ENCODE results near the gene PHB1.

Gene PHB1

GRCh38 chr17:49375544-49375943 is 39.1 kb downstream of the PHB1 start:
- CTCF ChIA-PET, result interaction anchor here (0.6 to 1.3 kb wide), 3 partner anchors 15 to 85 kb away, joined by 3 to 4 read pairs (median 3); no protein-coding TSS in a partner anchor
- POLR2A ChIA-PET, result interaction anchor here (0.7 to 0.9 kb wide), 2 partner anchors 13 to 31 kb away, joined by 4 to 5 read pairs; no protein-coding TSS in a partner anchor
- no peaks in the 10 kb centered on the region; a peak in 1 of 3 replicates for H3K36me3 ChIP-seq (ENCODE audit: control insufficient read depth in 2 of 2, insufficient read depth in 1 of 2, low read length in 2 of 2)
- no peak overlapping the region for H3K27ac ChIP-seq (ENCODE audit: extremely low read depth, low read depth, low read length)
- TF ChIP-seq ZBTB20 (tag by site-specific recombination; IDR thresholded peaks at IDR 0.05) (no peak), ZNF121 (tag by site-specific recombination; IDR thresholded peaks at IDR 0.05) (peak; percentile 56; the same call in 1 of the 2 replicates)
- peaks cover 3% of the 10 kb centered on the region; the same call in 1 of the 2 replicates for H3K4me1 ChIP-seq (ENCODE audit: control insufficient read depth, insufficient read depth, low read length)
- no peak overlapping the region for H3K4me3 ChIP-seq (ENCODE audit: low read depth, low read length)
- H3K9me3 ChIP-seq (ENCODE audit: control insufficient read depth, insufficient read depth, low read depth, low read length), result no peaks in the 10 kb centered on the region; the same call in 1 of the 2 replicates

- CTCF ChIA-PET, result interaction anchor here (0.7 kb wide), 1 partner anchor 151 kb away, joined by 3 read pairs; no protein-coding TSS in a partner anchor
- H3K36me3 ChIP-seq (ENCODE audit: control insufficient read depth in 2 of 2, insufficient read depth in 1 of 2, low read length in 2 of 2), result no peaks in the 10 kb centered on the region; a peak in 1 of 3 replicates
- no peak overlapping the region for H3K27ac ChIP-seq (ENCODE audit: extremely low read depth, low read depth, low read length)
Measured at GRCh38 chr17:49373115-49373514, 41.6 kb downstream of the PHB1 start.

GRCh38 chr17:49372425-49372824 is 42.3 kb downstream of the PHB1 start:
- CTCF ChIA-PET, result no interaction called here
- H3K27ac ChIP-seq (ENCODE audit: extremely low read depth, low read depth, low read length), result no peak overlapping the region
- no peak overlapping the region for H3K4me3 ChIP-seq (ENCODE audit: low read depth, low read length)
- H3K4me1 ChIP-seq (ENCODE audit: control insufficient read depth, insufficient read depth, low read length), result peaks cover 3% of the 10 kb centered on the region; the same call in 1 of the 2 replicates
- POLR2A ChIA-PET, result no interaction called here
- no peaks in the 10 kb centered on the region; a peak in 1 of 3 replicates for H3K36me3 ChIP-seq (ENCODE audit: control insufficient read depth in 2 of 2, insufficient read depth in 1 of 2, low read length in 2 of 2)
- no peaks in the 10 kb centered on the region for H3K9me3 ChIP-seq (ENCODE audit: control insufficient read depth, insufficient read depth, low read depth, low read length)
- TF ChIP-seq PRDM2 (tag by site-specific recombination; IDR thresholded peaks at IDR 0.05; ENCODE audit: borderline replicate concordance), result no peak
- TF ChIP-seq ZNF596 (tag by site-specific recombination; IDR thresholded peaks at IDR 0.05), result no peak
- no peak for TF ChIP-seq ZNF404 (tag by site-specific recombination; IDR thresholded peaks at IDR 0.05)
- no peak for TF ChIP-seq CTCF (tag by site-specific recombination; IDR thresholded peaks at IDR 0.05)
- TF ChIP-seq ZNF391 (tag by site-specific recombination; IDR thresholded peaks at IDR 0.05; ENCODE audit: borderline replicate concordance, low read depth), result no peak

More at GRCh38 chr17:49373115-49373514, 41.6 kb downstream of the PHB1 start:
- Histone ChIP-seq H3K4me1 (ENCODE audit: control insufficient read depth, insufficient read depth, low read length) (peaks cover 3% of the 10 kb centered on the region; the same call in 1 of the 2 replicates), H3K4me3 (ENCODE audit: low read depth, low read length) (no peak overlapping the region), H3K9me3 (ENCODE audit: control insufficient read depth, insufficient read depth, low read depth, low read length) (no peaks in the 10 kb centered on the region)
- POLR2A ChIA-PET, result interaction anchor here (1.3 kb wide), 1 partner anchor 10 kb away, joined by 3 read pairs; no protein-coding TSS in a partner anchor
- TF ChIP-seq ZNF292 (tag by site-specific recombination; IDR thresholded peaks at IDR 0.05; ENCODE audit: borderline replicate concordance, low read depth), result no peak
- TF ChIP-seq MEIS1 (CRISPR knock-in tag; IDR thresholded peaks at IDR 0.05; ENCODE audit: borderline replicate concordance), result no peak
- TF ChIP-seq ZNF302 (tag by site-specific recombination; IDR thresholded peaks at IDR 0.05; ENCODE audit: low read depth), result no peak
- no peak for TF ChIP-seq ZSCAN5A (tag by site-specific recombination; IDR thresholded peaks at IDR 0.05)
- no peak for TF ChIP-seq ZNF596 (tag by site-specific recombination; IDR thresholded peaks at IDR 0.05)
- TF ChIP-seq ZNF148 (tag by site-specific recombination; IDR thresholded peaks at IDR 0.05; ENCODE audit: borderline replicate concordance), result no peak
- no peak for TF ChIP-seq ZFP69B (tag by site-specific recombination; IDR thresholded peaks at IDR 0.05)
- TF ChIP-seq ZNF223 (tag by site-specific recombination; IDR thresholded peaks at IDR 0.05), result no peak
- no peak for TF ChIP-seq IKZF3 (tag by site-specific recombination; IDR thresholded peaks at IDR 0.05)
- TF ChIP-seq ZNF707 (tag by site-specific recombination; IDR thresholded peaks at IDR 0.05), result no peak
- TF ChIP-seq ZSCAN16 (tag by site-specific recombination; IDR thresholded peaks at IDR 0.05), result no peak
- TF ChIP-seq GFI1B (tag by site-specific recombination; IDR thresholded peaks at IDR 0.05), result no peak
- no peak for TF ChIP-seq ZNF514 (tag by site-specific recombination; IDR thresholded peaks at IDR 0.05)
- TF ChIP-seq ZNF2 (tag by site-specific recombination; IDR thresholded peaks at IDR 0.05), result no peak
- TF ChIP-seq ZNF433 (tag by site-specific recombination; IDR thresholded peaks at IDR 0.05; ENCODE audit: low read depth), result no peak
- TF ChIP-seq GLI2 (tag by site-specific recombination; IDR thresholded peaks at IDR 0.05; ENCODE audit: borderline replicate concordance, low read depth), result no peak
- no peak for TF ChIP-seq ZNF350 (tag by site-specific recombination; IDR thresholded peaks at IDR 0.05)
- TF ChIP-seq GLIS2 (tag by site-specific recombination; IDR thresholded peaks at IDR 0.05), result no peak
